Measurements from ENCODE around the gene UTP25.

DNA sequence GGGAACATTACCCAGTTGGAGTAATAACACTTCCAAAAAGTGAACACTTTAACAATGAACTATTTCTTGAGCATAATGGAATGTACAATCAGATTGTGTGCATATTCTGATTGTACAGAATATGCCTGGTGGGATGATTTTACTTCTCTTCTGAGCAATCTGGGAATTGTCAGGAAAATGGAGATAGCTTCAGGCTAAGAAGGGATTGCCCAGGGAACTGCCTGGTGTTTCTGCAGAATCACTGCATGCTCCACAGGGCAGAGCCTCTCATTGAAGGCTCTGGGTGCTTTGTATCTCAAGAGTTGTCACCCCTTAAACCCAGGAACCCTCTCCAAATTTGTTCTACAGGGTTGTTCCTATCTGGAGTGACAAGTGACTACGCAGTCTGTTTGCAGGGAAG is 51.2 kb downstream of the UTP25 start:
- no peak for TF ChIP-seq EP300 (IDR thresholded peaks at IDR 0.05)
- no peak for TF ChIP-seq CTCF (IDR thresholded peaks at IDR 0.05)
